ENCODE data around the gene MEMO1. TPM values are rescaled to one million over a fixed set of nuclear protein-coding genes. Genes with fewer than 3 reads are reported as not detected.

The MEMO1 gene
- total RNA-seq, 1 donor from 2014 or later, result 32.2 TPM

DNA sequence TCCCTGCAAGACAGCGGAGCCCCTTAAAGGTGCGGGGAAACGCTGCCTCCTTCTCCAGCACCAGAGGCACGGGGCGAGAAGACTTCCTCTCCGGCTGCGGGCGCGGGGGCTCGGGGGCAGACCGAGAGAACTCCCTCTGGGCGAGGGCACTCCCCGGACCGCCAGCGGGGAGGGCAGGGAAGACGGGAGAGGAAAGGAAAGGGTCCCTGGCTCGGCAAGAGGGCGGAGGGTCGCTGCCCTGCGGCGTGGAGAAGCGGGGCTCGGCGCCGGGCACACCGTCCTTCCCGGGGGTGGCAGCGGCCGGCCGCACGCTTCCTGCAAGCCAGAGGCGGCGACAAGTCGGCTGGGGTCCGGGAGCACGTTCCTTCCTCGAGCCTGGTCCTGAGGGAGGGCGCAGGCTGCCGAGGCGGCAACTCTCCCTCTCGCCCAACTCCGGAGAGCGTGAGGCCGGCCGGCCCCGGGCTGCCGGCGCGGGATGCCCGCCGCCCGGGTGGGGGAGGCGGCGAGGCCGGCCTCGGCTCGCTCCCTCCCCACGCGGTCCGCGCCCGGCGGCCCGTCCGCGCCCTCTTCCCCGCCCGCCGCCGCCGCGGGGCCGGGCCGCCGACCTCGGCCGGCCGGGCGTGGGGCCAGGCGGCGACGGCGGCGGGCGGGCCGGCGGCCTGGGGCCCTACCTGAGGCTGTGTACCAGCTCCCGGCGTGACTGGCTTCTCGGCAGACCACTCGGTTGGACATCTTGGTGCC is 1.1 kb downstream of the MEMO1 start:
- Histone ChIP-seq H3K4me3 (peak overlapping the region; percentile 94), H3K9me3 (no peaks in the 10 kb centered on the region), H3K27ac (peak overlapping the region; percentile 87), H3K4me1 (peaks cover 12% of the 10 kb centered on the region), H3K36me3 (no peaks in the 10 kb centered on the region), H3K27me3 (no peaks in the 10 kb centered on the region)
- intact Hi-C loops (cut with DNase I), result no loop called here
- DNase-seq, result peak; percentile 80
- TF ChIP-seq, protein P1, sequence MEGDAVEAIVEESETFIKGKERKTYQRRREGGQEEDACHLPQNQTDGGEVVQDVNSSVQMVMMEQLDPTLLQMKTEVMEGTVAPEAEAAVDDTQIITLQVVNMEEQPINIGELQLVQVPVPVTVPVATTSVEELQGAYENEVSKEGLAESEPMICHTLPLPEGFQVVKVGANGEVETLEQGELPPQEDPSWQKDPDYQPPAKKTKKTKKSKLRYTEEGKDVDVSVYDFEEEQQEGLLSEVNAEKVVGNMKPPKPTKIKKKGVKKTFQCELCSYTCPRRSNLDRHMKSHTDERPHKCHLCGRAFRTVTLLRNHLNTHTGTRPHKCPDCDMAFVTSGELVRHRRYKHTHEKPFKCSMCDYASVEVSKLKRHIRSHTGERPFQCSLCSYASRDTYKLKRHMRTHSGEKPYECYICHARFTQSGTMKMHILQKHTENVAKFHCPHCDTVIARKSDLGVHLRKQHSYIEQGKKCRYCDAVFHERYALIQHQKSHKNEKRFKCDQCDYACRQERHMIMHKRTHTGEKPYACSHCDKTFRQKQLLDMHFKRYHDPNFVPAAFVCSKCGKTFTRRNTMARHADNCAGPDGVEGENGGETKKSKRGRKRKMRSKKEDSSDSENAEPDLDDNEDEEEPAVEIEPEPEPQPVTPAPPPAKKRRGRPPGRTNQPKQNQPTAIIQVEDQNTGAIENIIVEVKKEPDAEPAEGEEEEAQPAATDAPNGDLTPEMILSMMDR (IDR thresholded peaks at IDR 0.05), result no peak
- ATAC-seq, result peak; percentile 28

DNA sequence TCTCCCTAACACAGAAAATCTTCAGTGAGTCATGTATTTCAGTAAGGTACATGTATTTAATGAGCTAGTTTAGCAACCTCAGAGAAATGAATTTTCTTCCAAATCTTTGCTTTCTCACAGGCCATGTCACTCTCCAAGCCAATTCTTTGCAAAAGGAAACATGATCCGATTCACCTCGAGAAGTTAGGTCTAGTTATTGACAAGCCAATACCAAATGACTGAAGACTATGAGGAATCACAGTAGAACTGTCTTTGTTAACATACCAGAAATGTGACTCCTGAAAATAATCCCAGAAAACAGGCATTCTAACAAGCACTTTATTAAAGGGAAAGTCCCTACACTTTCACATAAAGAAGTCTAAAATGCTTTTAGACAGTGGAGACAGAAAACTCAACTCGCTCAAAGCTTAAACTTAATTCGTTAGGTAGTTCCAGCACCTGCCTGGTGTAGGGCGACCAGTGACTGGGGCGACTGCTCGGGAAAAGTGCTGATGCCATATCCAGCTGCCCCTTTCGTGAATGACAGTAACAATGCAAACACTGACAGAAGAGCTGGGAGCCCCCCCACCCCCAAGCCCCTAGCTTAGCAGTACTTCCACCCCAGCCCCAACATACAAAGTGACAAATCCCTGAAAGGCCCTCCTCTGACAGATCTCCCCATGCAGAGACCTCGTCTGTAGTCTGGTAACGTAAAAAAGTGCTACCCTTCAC is 1.8 kb downstream of the MEMO1 start:
- Histone ChIP-seq H3K4me3 (peak overlapping the region; percentile 94), H3K36me3 (no peaks in the 10 kb centered on the region), H3K4me1 (peaks cover 12% of the 10 kb centered on the region), H3K9me3 (no peaks in the 10 kb centered on the region), H3K27ac (peak overlapping the region; percentile 87), H3K27me3 (no peaks in the 10 kb centered on the region)
- intact Hi-C loops (cut with DNase I), result no loop called here
- no peak for ATAC-seq
- no peak for DNase-seq
- TF ChIP-seq, protein P1 (IDR thresholded peaks at IDR 0.05), result no peak

DNA sequence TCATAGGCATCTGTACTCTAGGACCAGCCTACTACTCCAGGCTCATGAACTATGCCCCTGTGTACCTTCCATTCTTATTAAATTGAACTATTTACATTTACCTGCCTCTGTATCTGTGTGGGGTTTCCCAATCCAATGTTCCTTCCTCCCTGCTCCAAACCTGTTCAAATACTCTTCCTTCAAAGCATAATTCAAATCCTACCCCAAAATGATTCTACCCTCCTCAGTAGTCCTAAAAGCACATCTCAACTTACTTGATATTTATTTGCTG is 3.8 kb downstream of the MEMO1 start:
- intact Hi-C loops (cut with DNase I), result no loop called here
- Histone ChIP-seq H3K36me3 (peaks cover 5% of the 10 kb centered on the region), H3K4me3 (no peak overlapping the region), H3K9me3 (no peaks in the 10 kb centered on the region), H3K27me3 (no peaks in the 10 kb centered on the region), H3K4me1 (peaks cover 12% of the 10 kb centered on the region), H3K27ac (no peak overlapping the region)
- ATAC-seq (no peak), DNase-seq (no peak)
- TF ChIP-seq, protein P1 (IDR thresholded peaks at IDR 0.05), result no peak

DNA sequence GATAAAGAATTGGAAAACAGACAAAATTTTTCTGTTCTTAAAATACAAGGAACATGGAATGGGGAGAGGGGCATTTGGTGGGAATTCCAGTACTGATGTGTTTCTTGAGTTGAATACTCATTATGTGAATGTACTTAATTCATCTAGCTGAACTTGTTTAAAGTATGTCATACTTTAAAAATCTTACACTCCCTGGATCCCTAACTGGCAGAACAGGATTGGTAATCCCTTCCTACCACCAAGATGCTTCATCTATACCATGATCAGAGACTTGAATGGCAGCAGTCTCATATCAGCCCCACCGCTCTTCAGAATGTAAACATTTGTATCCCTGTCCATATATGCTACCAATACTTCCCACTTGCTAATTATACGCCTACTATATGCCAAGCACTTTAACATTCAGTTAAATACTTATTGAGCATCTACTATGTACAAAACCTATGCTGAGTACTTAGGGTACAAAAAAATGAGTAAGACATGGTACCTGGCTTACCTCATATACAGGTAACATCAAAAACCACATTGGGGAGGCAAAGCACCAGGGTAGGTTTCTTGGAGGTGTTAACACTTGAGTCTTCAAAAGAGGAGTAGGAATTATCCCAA is 5.3 kb downstream of the MEMO1 start:
- H3K4me3 ChIP-seq, result no peak overlapping the region
- H3K9me3 ChIP-seq, result no peaks in the 10 kb centered on the region
- H3K27ac ChIP-seq, result no peak overlapping the region
- peaks cover 12% of the 10 kb centered on the region for H3K4me1 ChIP-seq
- no peaks in the 10 kb centered on the region for H3K27me3 ChIP-seq
- peaks cover 5% of the 10 kb centered on the region for H3K36me3 ChIP-seq
- intact Hi-C loops (cut with DNase I), result no loop called here
- TF ChIP-seq, protein P1 (IDR thresholded peaks at IDR 0.05), result no peak
- DNase-seq, result no peak
- ATAC-seq, result no peak

DNA sequence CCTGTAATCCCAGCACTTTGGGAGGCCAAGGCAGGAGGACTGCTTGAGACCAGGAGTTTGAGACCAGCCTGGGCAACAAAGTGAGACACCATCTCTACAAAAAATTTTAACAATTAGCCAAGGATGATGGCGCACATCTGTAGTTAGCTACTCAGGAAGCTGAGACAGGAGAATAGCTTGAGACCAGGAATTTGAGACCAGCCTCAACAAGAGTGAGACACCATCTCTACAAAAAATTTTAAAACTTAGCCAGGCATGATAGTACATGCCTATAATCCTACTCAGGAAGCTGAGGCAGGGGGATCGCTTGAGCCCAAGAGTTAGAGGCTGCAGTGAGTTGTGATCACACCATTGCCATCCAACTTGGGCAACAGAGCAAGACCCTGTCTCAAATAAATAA is 7.0 kb downstream of the MEMO1 start:
- no peak overlapping the region for H3K27ac ChIP-seq
- TF ChIP-seq, protein P1 (IDR thresholded peaks at IDR 0.05), result no peak
- no peaks in the 10 kb centered on the region for H3K27me3 ChIP-seq
- intact Hi-C loops (cut with DNase I), result no loop called here
- peaks cover 5% of the 10 kb centered on the region for H3K36me3 ChIP-seq
- H3K4me1 ChIP-seq, result peaks cover 10% of the 10 kb centered on the region
- DNase-seq, result no peak
- no peak for ATAC-seq
- H3K4me3 ChIP-seq, result no peak overlapping the region
- no peaks in the 10 kb centered on the region for H3K9me3 ChIP-seq

Data from upper lobe of right lung (tissue), 1 donor.